Upper lobe of left lung (tissue), 6 donors: ENCODE data around the gene MED27. TPM values are rescaled to one million over a fixed set of nuclear protein-coding genes. Genes with fewer than 3 reads are reported as not detected.
A peak's percentile ranks its signal among the peaks of the same experiment; 100 is the strongest.

Source experiments
- ATAC-seq, 2 donors: fragments of 200-7000 bp; cut with Tn5 transposase; one replicate each; pipeline ENCODE4 v1.9.1; 2022; ENCODE audit warnings: mild to moderate bottlenecking in 2 of 2, moderate library complexity in 2 of 2; ENCODE audit not compliant: low FRiP score in 2 of 2
- DNase-seq, 2 donors: peaks; one replicate each; pipeline ENCODE4 v3.0.0-alpha.2; 2019 to 2020
- H3K27ac ChIP-seq, 4 donors: fragments of 200-600 bp; sonication (generic); one replicate each; pipeline ENCODE4 v1.5.1; 2016 to 2019
- H3K27me3 ChIP-seq, 4 donors: fragments of 200-600 bp; sonication (generic); one replicate each; pipeline ENCODE4 v1.5.1; 2017 to 2019
- H3K36me3 ChIP-seq, 4 donors: fragments of 200-600 bp; sonication (generic); one replicate each; pipeline ENCODE4 v1.5.1; 2016 to 2019
- H3K4me1 ChIP-seq, 4 donors: fragments of 200-600 bp; sonication (generic); one replicate each; pipeline ENCODE4 v1.5.1; 2018 to 2019
- H3K4me3 ChIP-seq, 4 donors: fragments of 200-600 bp; sonication (generic); one replicate each; pipeline ENCODE4 v1.5.1; 2017 to 2019; ENCODE audit warnings: mild to moderate bottlenecking in 2 of 4, moderate library complexity in 1 of 4
- H3K9me3 ChIP-seq, 4 donors: fragments of 200-600 bp; sonication (generic); one replicate each; pipeline ENCODE4 v1.5.1; 2018 to 2019
- CTCF ChIP-seq, 6 experiments: fragments of 450-650 bp in 4 of 6; fragments of 200-600 bp in 2 of 6; sonication (generic) in 2 of 6; IDR thresholded peaks; one replicate each; pipeline ENCODE4 v1.5.1; 2016 to 2019; ENCODE audit warnings: antibody characterized with exemption in 6 of 6
- EP300 ChIP-seq, 4 donors: sonication (generic); formaldehyde crosslinking; IDR thresholded peaks; one replicate each; pipeline ENCODE4 v1.5.1; 2017; ENCODE audit warnings: antibody characterized with exemption in 4 of 4, control low read depth in 2 of 4
- POLR2A ChIP-seq, 4 donors: fragments of 450-650 bp; IDR thresholded peaks; one replicate each; pipeline ENCODE4 v1.5.1; 2016 to 2017; ENCODE audit warnings: antibody characterized with exemption in 4 of 4, mild to moderate bottlenecking in 2 of 4
- POLR2AphosphoS5 ChIP-seq, 2 donors: sonication (generic); formaldehyde crosslinking; IDR thresholded peaks; one replicate each; pipeline ENCODE4 v1.5.1; 2017; ENCODE audit warnings: antibody characterized with exemption in 2 of 2
- WGBS, 2 donors: methylation state at CpG; one replicate each; pipeline ENCODE4 v1.1.5; 2017 to 2018; 5-methylcytosine and 5-hydroxymethylcytosine counted together
- total RNA-seq, 6 donors: library from RNA; depleted of rRNA in 4 of 6; stranded (reverse); fragments of >200 nt in 4 of 6; gene quantifications; one replicate each; pipeline versions ENCODE4 v1.1.0 to v1.2.1, GENCODE V29; 2016 to 2021
- donor health status: DM: no; HTN: no; CAD: no; lungs with moderate emphysema.
- donor health status: DM: no; HTN: yes; CAD: no; lungs with severe emphysema.

Gene MED27
- total RNA-seq, 6 donors from 2014 or later = 4.9 to 24.2 (median 17.1) TPM

DNA sequence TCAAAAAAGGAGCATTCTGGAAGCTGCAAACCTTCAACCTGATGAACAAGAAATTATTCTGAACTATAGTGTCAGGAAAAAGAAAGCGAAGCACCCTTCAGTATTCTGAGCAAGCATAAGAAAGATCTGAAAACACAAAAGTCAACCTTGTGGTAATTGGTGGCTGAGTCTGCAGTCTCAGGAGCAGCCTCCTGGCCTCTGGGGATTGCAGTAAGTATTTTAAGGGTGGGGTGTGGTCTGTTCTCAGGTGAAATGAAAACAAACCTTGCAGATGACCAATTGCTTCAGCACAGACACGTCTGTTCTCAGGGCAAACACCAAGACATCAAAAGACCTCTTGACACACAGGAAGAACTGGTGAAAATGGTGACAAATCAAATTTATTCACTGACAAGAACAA is 192.0 kb downstream of the MED27 start:
- TF ChIP-seq POLR2A (IDR thresholded peaks at IDR 0.05) (peak in 1 of 4 donors; percentile 19), CTCF (IDR thresholded peaks at IDR 0.05) (no peak), EP300 (IDR thresholded peaks at IDR 0.05) (peak in 1 of 4 donors; percentile 16)
- Histone ChIP-seq H3K4me3 (no peak overlapping the region), H3K9me3 (no peaks in the 10 kb centered on the region), H3K36me3 (peaks cover 0 to 6% (median 2%) of the 10 kb centered on the region in 4 donors), H3K4me1 (peaks cover 5 to 50% (median 12%) of the 10 kb centered on the region in 4 donors), H3K27me3 (no peaks in the 10 kb centered on the region), H3K27ac (peak overlapping the region in 2 of 4 donors; percentile 52 to 56)
- peak in 1 of 2 donors; percentile 35 for ATAC-seq
- peak in 1 of 2 donors; percentile 53 for DNase-seq
- 71 to 78% methylated on average over 2 of the region's 2 CpGs for WGBS, 2 donors

GRCh38 chr9:131886826-131887225 is 192.8 kb downstream of the MED27 start:
- Histone ChIP-seq H3K4me3 (no peak overlapping the region), H3K4me1 (peaks cover 5 to 46% (median 12%) of the 10 kb centered on the region in 4 donors), H3K9me3 (no peaks in the 10 kb centered on the region), H3K27me3 (no peaks in the 10 kb centered on the region), H3K27ac (peak overlapping the region in 2 of 4 donors; percentile 48 to 56), H3K36me3 (peaks cover 0 to 9% (median 3%) of the 10 kb centered on the region in 4 donors)
- ATAC-seq (no peak), DNase-seq (no peak)
- WGBS, 2 donors = 73 to 76% methylated on average over 2 of the region's 2 CpGs
- no peak for TF ChIP-seq CTCF (IDR thresholded peaks at IDR 0.05)
- TF ChIP-seq EP300 (IDR thresholded peaks at IDR 0.05) = no peak
- TF ChIP-seq POLR2A (IDR thresholded peaks at IDR 0.05) = no peak
- TF ChIP-seq POLR2AphosphoS5 (IDR thresholded peaks at IDR 0.05) = no peak

GRCh38 chr9:131885144-131885609 is 194.5 kb downstream of the MED27 start:
- Histone ChIP-seq H3K27ac (peak overlapping the region in 1 of 4 donors; percentile 61), H3K36me3 (peaks cover 0 to 6% (median 0%) of the 10 kb centered on the region in 4 donors), H3K4me3 (no peak overlapping the region), H3K27me3 (no peaks in the 10 kb centered on the region), H3K9me3 (no peaks in the 10 kb centered on the region), H3K4me1 (peaks cover 5 to 40% (median 12%) of the 10 kb centered on the region in 4 donors)
- 46 to 50% methylated on average over 6 of the region's 6 CpGs for WGBS, 2 donors
- TF ChIP-seq CTCF (IDR thresholded peaks at IDR 0.05) = no peak
- TF ChIP-seq POLR2A (IDR thresholded peaks at IDR 0.05) = no peak
- TF ChIP-seq POLR2AphosphoS5 (IDR thresholded peaks at IDR 0.05) = no peak
- TF ChIP-seq EP300 (IDR thresholded peaks at IDR 0.05) = no peak
- ATAC-seq = peak; percentile 12 to 84
- DNase-seq = peak in 1 of 2 donors; percentile 81

GRCh38 chr9:131884222-131884621 is 195.4 kb downstream of the MED27 start:
- peaks cover 0 to 9% (median 3%) of the 10 kb centered on the region in 4 donors for H3K36me3 ChIP-seq
- no peak overlapping the region for H3K27ac ChIP-seq
- no peak for DNase-seq
- ATAC-seq = no peak
- 79 to 90% methylated on average over 1 of the region's 1 CpG for WGBS, 2 donors
- H3K4me1 ChIP-seq = peaks cover 0 to 36% (median 9%) of the 10 kb centered on the region in 4 donors
- H3K9me3 ChIP-seq = no peaks in the 10 kb centered on the region
- TF ChIP-seq POLR2A (IDR thresholded peaks at IDR 0.05) (no peak), POLR2AphosphoS5 (IDR thresholded peaks at IDR 0.05) (no peak), CTCF (IDR thresholded peaks at IDR 0.05) (no peak), EP300 (IDR thresholded peaks at IDR 0.05) (no peak)
- no peak overlapping the region for H3K4me3 ChIP-seq
- H3K27me3 ChIP-seq = no peaks in the 10 kb centered on the region
